GM18499 (cell line): ENCODE data around the gene FBXO46.

Experiments
- ATAC-seq: cut with Tn5 transposase; IDR thresholded peaks from one replicate; pipeline ENCODE4 v1.9.1; 2021; ENCODE audit warnings: moderate number of reproducible peaks; ENCODE audit not compliant: insufficient read depth, unreplicated experiment

Gene FBXO46, protein sequence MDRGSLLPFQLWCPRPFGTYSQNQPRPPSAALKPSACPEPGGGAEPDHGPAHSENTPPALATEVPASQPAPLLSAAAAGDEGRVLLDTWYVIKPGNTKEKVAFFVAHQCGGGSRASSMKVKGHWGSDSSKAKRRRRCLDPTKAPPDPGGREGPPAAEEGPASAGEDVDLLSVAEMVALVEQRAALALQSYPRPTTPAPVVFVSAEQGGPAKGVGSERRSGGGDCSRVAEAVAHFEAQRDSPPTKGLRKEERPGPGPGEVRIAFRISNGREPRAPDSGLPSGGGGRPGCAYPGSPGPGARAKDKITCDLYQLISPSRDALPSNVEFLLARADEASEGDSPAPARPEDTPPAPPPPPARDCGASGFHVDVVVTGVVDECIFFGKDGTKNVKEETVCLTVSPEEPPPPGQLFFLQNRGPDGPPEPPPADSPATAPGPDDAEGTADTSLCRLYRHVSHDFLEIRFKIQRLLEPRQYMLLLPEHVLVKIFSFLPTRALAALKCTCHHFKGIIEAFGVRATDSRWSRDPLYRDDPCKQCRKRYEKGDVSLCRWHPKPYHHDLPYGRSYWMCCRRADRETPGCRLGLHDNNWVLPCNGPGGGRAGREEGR

DNA sequence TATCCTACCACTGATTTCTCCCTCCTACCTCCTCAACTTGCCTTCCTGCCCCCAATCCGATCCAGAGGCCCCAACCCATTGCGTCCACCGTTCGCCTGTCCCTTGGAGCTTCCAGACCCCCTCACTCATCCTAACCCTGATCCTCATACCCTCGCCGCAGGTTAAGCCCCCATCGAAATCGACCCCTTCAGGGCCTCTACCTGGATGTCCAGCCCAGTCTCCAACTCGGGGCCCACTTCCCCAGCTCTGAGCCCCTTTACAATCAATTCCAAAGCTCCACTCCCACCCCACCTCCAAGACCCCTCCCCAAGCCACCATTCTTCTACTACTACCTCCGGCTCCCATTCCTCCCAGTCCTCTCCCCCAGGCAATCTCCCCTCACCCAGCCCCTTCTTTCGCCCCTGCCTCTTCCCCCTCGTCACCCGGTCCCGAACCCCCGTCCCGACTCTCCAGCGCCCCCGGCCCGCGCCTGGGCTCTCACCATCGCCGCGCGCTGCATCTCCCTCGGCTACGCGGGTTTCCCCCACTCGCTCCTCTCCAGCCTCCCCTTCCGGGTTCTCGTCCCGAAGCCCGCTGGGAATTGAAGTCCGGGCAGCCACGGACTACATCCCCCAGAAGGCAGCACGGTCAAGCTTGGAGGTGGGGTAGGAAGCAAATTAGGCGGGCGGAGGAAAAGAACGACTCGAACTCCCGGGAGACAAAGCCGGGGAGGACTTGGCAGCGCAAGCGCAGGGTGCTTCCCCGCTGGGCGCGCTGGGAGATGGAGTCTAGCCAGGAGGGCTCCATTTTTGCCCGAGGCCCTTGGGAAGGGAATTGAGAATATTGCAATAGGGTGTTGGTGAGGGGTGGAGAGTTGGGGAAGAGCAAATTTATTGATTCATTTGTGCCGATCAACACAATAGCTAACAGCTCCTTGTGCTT, at the start of gene FBXO46:
TSS of gene FBXO46 (minus strand) at position 529 of the 921 bp plus-strand sequence. CDS start 17,401 bp downstream, outside the sequence.
- ATAC-seq = peak; percentile 63

GRCh38 chr19:45780146-45780447, 49.4 kb upstream of the FBXO46 start:
- ATAC-seq = no peak

DNA sequence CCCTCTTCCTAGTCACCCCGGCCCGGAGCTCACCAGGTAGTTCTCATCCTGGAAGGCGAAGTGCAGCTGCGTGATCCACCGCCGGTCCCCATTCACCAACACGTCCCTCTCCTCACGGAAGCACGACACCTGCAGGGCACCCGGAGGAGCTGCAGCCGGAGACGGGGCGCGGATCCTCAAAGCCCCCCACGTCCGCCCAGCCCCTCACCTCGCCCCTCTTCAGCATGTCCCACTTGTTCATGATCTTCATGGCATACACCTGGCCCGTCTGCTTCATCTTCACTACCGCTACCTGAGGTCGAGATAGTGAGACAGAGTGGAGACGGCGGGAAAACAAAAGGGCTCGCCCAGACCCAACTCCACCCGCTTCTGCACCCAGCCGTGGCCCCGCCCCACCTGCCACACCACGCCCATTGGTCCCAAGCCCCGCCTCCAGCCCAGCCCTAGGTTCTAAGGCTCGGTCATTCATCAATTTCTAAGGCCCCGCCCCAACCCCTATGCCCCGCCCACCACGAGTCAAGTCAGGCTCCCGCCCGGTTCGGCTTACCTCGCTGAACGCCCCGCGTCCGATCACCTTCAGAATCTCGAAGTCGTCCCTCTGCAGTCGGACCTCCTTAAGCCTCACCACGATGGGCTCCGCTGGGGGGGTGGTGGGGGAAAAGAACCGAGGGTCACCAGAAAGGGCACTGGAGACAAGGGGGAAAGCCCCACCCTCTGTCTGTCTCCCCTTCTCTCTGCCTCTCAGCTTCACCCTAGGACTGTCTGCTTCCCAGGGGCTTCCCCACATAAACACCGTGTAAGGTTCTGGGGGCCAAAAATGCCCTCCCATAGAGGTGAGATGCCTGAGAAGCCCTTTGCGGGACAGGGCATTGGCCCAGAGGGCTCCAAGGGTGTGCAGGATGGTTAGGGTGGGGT, 48.8 kb upstream of the FBXO46 start:
- ATAC-seq = no peak

GRCh38 chr19:45778010-45778661, 47.4 kb upstream of the FBXO46 start:
- no peak for ATAC-seq

DNA sequence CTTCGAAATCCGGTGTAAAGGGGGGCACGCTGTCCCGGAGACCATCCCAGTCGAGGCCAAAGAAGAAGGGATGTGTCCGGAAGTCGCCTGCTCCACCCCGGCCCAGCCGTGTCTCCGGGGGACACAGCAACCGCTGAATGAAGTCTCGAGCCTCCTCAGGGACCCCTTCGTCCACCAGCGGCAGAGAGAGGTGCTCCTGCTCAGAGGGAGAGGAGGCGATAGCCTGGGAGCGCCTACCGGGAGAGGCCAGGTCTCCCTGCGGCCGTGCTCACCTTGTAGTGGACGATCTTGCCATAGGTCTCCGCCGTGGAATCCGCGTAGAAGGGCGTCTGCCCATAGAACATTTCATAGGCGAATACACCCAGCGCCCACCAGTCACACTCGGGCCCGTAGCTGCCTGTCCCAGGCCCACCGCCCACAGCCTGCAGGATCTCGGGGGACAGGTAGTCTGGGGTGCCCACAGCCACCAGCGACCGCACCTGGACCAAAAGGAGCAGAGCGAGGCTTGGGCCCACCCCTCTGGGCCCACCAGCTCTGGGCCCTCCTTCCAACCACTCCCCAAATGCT, 46.8 kb upstream of the FBXO46 start:
- no peak for ATAC-seq

GRCh38 chr19:45774765-45775164, 44.1 kb upstream of the FBXO46 start:
- ATAC-seq = no peak

GRCh38 chr19:45773384-45773783, 42.7 kb upstream of the FBXO46 start:
- no peak for ATAC-seq

- no peak for ATAC-seq
These were observed 42.2 kb upstream of the FBXO46 start for GRCh38 chr19:45772912-45773311.

DNA sequence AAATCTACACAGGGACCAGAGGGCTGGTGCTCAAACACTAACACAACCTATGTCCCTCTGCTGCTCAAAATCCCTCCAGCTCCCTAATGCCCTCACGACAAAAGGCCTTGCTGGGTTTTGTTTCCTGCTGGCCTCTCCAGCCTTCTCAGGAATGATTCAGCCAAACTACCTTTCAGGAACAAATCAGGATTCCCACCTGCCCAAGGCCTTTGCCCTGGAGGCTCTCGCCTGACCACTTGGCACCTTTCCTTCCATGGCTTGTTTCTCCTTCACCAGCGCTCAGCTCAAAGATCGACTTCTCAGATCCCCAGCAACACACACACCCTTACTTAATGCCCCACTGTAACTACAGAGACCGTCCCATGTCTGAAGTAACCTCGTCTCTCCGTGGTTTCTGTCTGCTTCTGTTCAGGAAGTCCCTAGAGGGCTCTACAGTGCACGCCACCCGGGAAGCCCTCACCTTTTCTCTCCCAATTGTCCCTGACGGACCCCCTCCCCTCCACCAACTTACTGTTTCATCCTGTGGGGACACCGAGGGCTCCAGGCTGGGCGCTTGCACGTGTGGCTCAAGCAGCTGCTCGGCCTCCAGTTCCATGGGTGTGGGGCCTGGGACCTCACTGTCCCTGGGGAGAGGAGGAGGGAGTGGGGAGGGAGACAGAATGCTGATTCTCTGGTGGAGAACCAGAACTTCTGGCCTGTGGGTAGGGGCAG, 41.6 kb upstream of the FBXO46 start:
- ATAC-seq = no peak

GRCh38 chr19:45771311-45771933, 40.7 kb upstream of the FBXO46 start:
- ATAC-seq = no peak

DNA sequence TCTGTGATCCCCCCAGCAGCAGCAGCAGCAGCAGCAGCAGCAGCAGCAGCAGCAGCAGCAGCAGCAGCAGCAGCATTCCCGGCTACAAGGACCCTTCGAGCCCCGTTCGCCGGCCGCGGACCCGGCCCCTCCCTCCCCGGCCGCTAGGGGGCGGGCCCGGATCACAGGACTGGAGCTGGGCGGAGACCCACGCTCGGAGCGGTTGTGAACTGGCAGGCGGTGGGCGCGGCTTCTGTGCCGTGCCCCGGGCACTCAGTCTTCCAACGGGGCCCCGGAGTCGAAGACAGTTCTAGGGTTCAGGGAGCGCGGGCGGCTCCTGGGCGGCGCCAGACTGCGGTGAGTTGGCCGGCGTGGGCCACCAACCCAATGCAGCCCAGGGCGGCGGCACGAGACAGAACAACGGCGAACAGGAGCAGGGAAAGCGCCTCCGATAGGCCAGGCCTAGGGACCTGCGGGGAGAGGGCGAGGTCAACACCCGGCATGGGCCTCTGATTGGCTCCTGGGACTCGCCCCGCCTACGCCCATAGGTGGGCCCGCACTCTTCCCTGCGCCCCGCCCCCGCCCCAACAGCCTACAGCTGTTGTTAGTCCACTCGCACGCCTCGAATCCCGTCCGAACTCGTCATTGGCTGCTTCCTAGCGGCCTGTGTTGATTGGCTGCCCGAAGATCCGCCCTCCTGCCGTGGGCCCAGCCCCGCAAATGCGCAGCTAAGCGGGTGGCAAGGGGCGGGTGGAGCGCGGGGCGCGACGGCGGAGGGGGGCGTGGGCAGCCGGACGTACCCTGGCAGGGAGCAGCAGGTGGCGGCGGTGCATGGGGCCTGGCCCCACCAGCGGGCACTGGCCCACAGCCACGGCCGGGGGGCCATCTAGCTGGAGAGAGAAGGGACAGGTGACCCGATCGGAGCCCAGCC, 39.8 kb upstream of the FBXO46 start:
- no peak for ATAC-seq

DNA sequence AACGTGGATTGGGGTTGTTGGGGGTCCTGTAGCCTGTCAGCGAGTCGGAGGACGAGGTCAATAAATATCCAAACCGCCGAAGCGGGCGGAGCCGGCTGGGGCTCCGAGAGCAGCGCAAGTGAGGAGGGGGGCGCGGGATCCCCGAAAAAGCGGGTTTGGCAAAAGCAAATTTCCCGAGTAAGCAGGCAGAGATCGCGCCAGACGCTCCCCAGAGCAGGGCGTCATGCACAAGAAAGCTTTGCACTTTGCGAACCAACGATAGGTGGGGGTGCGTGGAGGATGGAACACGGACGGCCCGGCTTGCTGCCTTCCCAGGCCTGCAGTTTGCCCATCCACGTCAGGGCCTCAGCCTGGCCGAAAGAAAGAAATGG, 39.1 kb upstream of the FBXO46 start:
- no peak for ATAC-seq

DNA sequence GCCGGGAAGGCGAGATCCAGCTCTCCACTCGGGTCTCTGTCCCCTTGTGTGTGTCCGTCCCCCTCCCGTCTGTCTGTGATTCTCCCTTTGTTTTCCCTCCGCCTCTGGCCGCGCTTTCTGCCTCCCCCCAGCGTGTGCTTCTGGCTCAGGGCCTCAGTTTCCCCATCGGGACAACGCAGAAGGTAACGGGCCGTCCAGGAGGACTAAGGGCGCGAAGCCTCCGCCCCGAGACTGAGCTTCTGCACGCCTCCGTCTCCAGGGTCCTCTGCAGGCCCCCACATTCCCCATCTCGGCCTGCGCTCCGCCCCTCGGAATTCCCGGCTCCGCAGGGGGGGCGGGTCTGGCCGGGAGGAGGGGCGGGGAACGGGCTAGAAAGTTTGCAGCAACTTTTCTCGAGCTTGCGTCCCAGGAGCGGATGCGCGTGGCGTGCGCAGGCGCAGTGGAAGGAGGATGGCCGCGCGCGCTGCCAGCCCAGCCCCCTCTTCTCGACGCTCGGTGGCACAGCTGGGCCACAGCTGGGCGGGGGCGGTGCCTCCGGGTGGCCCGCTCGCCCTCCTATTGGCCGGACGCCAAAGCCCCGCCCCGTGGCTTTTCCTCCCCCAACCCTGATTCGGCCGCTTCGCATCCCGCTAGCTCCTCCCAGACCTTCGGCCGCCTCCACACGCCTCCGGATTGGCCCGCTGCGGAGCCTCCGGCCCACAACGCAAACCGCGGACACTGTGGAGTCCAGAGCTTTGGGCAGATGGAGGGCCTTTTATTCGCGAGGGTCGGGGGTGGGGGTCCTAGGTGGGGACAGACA, 38.5 kb upstream of the FBXO46 start, which contains the start of gene SIX5:
TSS of gene SIX5 (minus strand) at position 269 of the 799 bp plus-strand sequence. CDS start 408 bp downstream, outside the sequence.
- ATAC-seq = peak; percentile 44

DNA sequence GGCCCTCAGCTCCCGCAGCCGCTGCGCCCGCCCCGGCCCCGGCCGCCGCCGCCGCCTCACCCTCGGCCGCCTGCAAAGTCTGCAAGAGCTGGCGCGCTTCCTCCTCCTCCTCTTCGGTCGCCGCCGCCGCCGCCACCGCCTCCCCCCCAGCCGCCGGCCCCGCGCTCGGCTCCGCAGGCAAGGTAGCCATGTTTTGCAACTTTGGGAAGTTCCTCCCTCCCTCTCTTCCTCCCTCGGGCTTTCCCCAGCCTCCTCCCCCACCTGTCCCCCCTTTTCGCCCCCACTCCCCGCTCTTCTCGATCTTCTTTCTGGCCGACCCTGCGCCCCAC, 37.9 kb upstream of the FBXO46 start:
- no peak for ATAC-seq

DNA sequence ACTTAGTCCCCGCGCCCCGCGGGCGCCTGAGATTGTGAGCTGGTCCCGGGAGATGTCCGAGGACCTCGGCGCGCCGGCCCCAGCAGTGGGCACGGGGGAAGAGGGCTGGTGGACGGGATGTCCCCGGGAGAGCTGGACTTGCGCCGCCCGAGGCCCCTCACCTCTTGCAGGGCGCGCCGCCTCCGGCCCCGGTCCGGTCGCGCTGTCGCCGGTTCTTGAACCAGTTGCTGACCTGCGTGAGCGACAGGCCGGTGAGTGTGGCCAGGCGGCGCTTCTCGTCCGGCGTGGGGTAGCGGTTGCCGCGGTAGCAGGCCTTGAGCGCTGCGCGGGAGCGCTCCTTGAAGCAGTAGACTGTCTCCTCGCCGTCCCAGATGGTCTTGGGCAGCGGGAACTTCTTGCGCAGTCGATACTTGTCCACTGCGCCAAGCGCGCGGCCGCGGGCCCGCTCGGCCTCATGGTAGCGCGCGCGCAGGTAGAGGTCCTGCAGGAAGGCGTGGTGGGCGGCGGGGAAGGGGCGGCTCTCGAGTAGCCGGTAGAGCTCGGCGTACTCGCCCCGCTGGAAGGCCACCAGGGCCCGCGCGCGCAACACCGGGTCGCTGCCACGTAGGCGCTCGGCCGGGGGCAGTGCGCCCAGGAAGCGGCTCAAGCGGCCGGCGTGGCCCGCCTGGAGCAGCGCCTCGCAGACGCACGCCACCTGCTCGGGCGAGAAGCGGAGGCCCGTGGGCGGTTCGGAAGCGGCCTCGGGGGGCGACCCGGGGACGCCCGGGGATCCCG, 37.4 kb upstream of the FBXO46 start:
- no peak for ATAC-seq
